Body of pancreas (tissue), 4 donors: ENCODE results near the gene ARL6IP4. TPM values are rescaled to one million over a fixed set of nuclear protein-coding genes. Genes with fewer than 3 reads are reported as not detected.

Experiments
- ATAC-seq: fragments of 150-250 bp; one replicate; pipeline ENCODE4 v1.9.1; 2016
- DNase-seq, 4 donors: peaks; one replicate each; pipeline ENCODE4 v3.0.0-alpha.2; 2019
- H3K27ac ChIP-seq, 4 donors: fragments of 200-600 bp; sonication (generic); 1 replicate in 3 of 4; 2 replicates in 1 of 4; pipeline versions ENCODE4 v1.5.1 to v1.6.1; 2016 to 2019; ENCODE audit warnings: mild to moderate bottlenecking in 1 of 4, mixed read lengths in 1 of 4, moderate library complexity in 1 of 4
- H3K27me3 ChIP-seq, 2 donors: fragments of 200-600 bp; sonication (generic); one replicate each; pipeline ENCODE4 v1.6.0; 2016; ENCODE audit warnings: mild to moderate bottlenecking in 1 of 2
- H3K36me3 ChIP-seq, 2 donors: fragments of 200-600 bp; sonication (generic); replicated peaks in 1 of 2; 2 replicates each; pipeline ENCODE4 v1.5.1; 2016; ENCODE audit warnings: low read depth in 2 of 2; ENCODE audit not compliant: insufficient read depth in 1 of 2
- H3K4me1 ChIP-seq: fragments of 200-600 bp; sonication (generic); one replicate; pipeline ENCODE4 v1.6.0; 2016
- H3K4me3 ChIP-seq, 2 donors: fragments of 200-600 bp; sonication (generic); 1 replicate in 1 of 2; 2 replicates in 1 of 2; pipeline ENCODE4 v1.5.1; 2016 to 2019
- H3K9me3 ChIP-seq, 3 donors: fragments of 200-600 bp; sonication (generic); 1 replicate in 2 of 3; 2 replicates in 1 of 3; pipeline ENCODE4 v1.5.1; 2016
- POLR2A ChIP-seq, 3 donors: fragments of 450-650 bp; IDR thresholded peaks; one replicate each; pipeline ENCODE4 v1.6.1; 2016; ENCODE audit warnings: antibody characterized with exemption in 3 of 3, mild to moderate bottlenecking in 2 of 3
- WGBS, 2 donors: methylation state at CpG; one replicate each; pipeline ENCODE4 v1.1.5; 2017; 5-methylcytosine and 5-hydroxymethylcytosine counted together
- intact Hi-C: fragments of 100-400 bp; cut with DNase I; formaldehyde crosslinking; loops from one replicate; pipeline ENCODE4 v1.15.1; 2023
- total RNA-seq, 2 donors: library from RNA; depleted of rRNA; stranded (reverse); fragments of >200 nt; gene quantifications; one replicate each; pipeline ENCODE4 v1.1.0, GENCODE V29; 2016
- TF ChIP-seq, protein P1 (sequence below), 7 experiments: fragments of 450-650 bp in 4 of 7; fragments of 200-600 bp in 3 of 7; sonication (generic) in 3 of 7; IDR thresholded peaks; one replicate each; pipeline ENCODE4 v1.5.1; 2016 to 2019; ENCODE audit warnings: antibody characterized with exemption in 7 of 7

The ARL6IP4 gene
- total RNA-seq, 2 donors from 2014 or later, result 215 to 237 TPM

DNA sequence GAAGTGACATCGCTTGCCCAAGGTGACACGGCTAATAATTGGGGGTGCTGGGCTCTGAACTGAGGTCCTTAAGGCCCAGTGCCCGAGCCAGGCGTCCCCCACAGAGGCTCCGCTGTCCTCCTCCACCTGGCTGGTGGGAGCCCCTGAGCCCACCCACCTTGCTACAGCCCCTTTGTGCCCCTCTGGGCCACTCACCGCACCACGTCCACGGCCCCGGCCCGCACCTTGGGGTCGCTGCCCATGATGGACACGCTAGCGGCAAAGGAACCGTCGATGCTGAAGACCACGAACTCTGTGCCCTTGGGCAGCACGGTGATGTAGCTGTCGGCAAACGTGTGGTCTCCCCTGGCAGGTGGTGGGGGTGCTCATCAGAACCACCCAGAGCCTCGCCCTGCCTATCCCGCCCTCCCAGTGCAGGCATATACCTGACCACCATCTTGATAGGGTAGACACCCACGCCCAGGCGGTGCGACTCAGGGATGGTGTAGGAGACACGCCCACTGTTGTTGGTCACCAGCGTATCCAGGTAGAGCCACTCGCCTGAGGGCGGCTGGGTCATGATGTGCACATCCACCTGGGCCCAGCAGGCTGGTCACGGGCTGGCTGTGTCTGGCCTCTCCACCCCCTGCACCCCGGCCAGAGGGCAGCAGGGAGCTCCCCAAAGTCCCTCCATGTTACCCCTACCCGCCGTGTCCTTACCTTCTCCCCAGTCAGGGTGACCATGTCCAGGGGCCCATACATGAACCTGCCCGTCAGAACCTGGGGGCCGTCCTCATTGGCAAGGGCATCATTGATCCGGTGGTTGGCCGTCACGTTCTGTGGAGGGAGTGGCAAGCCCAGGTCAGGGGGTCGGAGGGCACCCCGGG is 6.8 kb downstream of the ARL6IP4 start:
- ATAC-seq (no peak), DNase-seq (no peak)
- Histone ChIP-seq H3K9me3 (no peaks in the 10 kb centered on the region), H3K27ac (no peak overlapping the region), H3K36me3 (no peaks in the 10 kb centered on the region), H3K27me3 (no peaks in the 10 kb centered on the region), H3K4me1 (peaks cover 31% of the 10 kb centered on the region), H3K4me3 (no peak overlapping the region)
- 82 to 88% methylated on average over 14 to 23 of the region's 39 CpGs for WGBS, 2 donors
- intact Hi-C loops, result no loop called here
- TF ChIP-seq POLR2A (IDR thresholded peaks at IDR 0.05), result no peak
- TF ChIP-seq, protein P1, sequence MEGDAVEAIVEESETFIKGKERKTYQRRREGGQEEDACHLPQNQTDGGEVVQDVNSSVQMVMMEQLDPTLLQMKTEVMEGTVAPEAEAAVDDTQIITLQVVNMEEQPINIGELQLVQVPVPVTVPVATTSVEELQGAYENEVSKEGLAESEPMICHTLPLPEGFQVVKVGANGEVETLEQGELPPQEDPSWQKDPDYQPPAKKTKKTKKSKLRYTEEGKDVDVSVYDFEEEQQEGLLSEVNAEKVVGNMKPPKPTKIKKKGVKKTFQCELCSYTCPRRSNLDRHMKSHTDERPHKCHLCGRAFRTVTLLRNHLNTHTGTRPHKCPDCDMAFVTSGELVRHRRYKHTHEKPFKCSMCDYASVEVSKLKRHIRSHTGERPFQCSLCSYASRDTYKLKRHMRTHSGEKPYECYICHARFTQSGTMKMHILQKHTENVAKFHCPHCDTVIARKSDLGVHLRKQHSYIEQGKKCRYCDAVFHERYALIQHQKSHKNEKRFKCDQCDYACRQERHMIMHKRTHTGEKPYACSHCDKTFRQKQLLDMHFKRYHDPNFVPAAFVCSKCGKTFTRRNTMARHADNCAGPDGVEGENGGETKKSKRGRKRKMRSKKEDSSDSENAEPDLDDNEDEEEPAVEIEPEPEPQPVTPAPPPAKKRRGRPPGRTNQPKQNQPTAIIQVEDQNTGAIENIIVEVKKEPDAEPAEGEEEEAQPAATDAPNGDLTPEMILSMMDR (IDR thresholded peaks at IDR 0.05), result no peak

GRCh38 chr12:122988036-122988435 is 7.6 kb downstream of the ARL6IP4 start:
- H3K27ac ChIP-seq, result no peak overlapping the region
- TF ChIP-seq, protein P1 (IDR thresholded peaks at IDR 0.05), result no peak
- no peak for TF ChIP-seq POLR2A (IDR thresholded peaks at IDR 0.05)
- H3K4me3 ChIP-seq, result no peak overlapping the region
- H3K9me3 ChIP-seq, result no peaks in the 10 kb centered on the region
- H3K27me3 ChIP-seq, result no peaks in the 10 kb centered on the region
- WGBS, 2 donors, result 77 to 86% methylated on average over 3 to 13 of the region's 13 CpGs
- H3K36me3 ChIP-seq, result no peaks in the 10 kb centered on the region
- ATAC-seq, result no peak
- intact Hi-C loops, result no loop called here
- H3K4me1 ChIP-seq, result peaks cover 23% of the 10 kb centered on the region
- DNase-seq, result no peak

DNA sequence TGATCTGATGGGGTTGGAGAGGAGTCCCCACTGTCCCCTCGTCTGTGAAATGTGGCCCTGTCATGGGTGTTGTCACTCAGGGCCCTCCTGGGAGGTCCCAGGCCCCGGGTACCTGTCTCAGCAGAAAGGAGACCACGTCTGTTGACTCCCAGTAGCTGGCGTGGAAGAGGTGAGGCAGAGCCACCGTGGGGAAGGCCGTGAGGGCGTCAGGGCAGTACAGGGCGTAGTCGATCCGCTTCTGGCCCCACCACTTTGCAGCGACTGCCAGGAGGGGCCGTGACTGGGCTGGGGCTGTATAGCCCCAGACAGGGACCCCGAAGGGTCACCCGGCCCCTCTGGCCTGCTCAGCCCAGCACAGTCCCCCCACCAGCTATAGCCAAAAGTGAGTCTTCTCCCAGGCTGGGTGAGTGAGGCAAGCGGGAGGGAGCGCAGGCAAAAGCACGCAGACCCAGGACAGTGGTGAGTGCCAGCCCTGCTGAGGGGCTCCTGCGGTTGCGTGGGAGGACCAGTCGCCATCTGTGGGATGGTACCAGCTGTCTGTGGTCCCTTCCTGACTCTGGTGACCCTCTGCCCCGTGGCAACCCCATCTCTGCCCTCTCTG is 8.2 kb downstream of the ARL6IP4 start:
- intact Hi-C loops, result no loop called here
- 84 to 87% methylated on average over 16 to 18 of the region's 21 CpGs for WGBS, 2 donors
- no peak overlapping the region for H3K4me3 ChIP-seq
- no peak for TF ChIP-seq POLR2A (IDR thresholded peaks at IDR 0.05)
- TF ChIP-seq, protein P1 (IDR thresholded peaks at IDR 0.05), result no peak
- no peaks in the 10 kb centered on the region for H3K36me3 ChIP-seq
- no peak for ATAC-seq
- no peaks in the 10 kb centered on the region for H3K9me3 ChIP-seq
- DNase-seq, result no peak
- no peak overlapping the region for H3K27ac ChIP-seq
- no peaks in the 10 kb centered on the region for H3K27me3 ChIP-seq
- peaks cover 17% of the 10 kb centered on the region for H3K4me1 ChIP-seq

DNA sequence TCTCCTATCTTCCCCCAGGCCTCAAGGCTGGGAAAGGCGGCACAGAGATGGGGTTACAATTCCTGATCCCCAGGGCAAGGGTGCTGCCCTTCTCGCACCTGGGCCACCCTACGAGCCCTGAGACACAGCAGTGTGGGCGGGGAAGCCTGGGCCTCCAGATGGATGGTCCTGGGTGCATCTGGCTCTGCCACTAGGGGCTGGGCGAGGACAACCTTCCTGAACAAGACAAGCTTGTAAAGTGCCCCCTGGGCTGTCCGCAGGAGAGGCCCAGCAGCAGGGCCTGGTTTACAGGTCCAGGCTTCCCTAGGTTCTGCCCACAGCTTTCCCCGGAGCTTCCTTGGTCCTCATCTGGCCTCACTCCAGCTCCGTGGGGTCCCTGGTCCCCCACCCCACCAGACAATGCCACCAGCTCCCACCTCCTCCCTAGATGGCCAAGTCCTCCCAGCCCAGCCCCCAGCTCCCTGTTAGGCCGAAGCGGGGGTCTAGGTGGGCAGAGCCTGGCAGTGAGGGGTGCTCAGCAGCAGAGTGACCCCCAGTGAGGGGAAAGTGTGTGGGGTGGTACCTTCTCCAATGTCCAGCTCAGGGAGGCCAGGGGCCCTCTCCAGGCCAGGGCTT is 8.9 kb downstream of the ARL6IP4 start:
- DNase-seq, result no peak
- Histone ChIP-seq H3K4me3 (no peak overlapping the region), H3K36me3 (no peaks in the 10 kb centered on the region), H3K27me3 (no peaks in the 10 kb centered on the region), H3K27ac (no peak overlapping the region), H3K4me1 (peaks cover 10% of the 10 kb centered on the region), H3K9me3 (no peaks in the 10 kb centered on the region)
- TF ChIP-seq POLR2A (IDR thresholded peaks at IDR 0.05), result no peak
- 77 to 90% methylated on average over 4 to 10 of the region's 10 CpGs for WGBS, 2 donors
- no peak for ATAC-seq
- intact Hi-C loops, result no loop called here

DNA sequence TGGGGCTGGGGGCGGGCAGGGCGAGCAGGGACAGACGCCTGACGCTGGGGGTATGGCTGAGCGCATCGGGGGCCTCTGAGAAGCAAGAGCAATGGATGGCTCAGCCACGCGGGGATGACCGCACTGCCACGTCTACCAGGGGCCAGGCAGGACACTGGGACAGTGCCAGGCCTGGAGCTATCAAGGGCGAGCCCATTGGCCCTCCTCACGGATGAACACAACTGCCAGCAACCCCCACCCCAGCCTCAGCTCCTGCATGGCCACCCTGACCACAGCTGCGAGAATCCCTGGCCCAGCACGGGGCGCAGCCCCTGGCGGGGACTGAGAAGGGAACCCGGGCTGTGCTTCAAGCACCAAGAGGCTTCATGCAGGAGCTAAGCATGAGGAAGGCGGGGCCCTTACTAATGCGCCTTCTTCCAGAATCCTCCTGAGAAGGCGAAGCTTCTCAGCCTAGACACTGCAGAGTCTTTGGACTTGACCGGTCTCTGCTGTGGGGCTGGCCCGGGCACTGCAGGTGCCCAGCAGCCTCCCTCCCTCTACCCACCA is 9.5 kb downstream of the ARL6IP4 start:
- intact Hi-C loops, result no loop called here
- WGBS, 2 donors, result 89 to 90% methylated on average over 10 to 15 of the region's 22 CpGs
- H3K27ac ChIP-seq, result no peak overlapping the region
- H3K36me3 ChIP-seq, result no peaks in the 10 kb centered on the region
- TF ChIP-seq POLR2A (IDR thresholded peaks at IDR 0.05), result no peak
- TF ChIP-seq, protein P1 (IDR thresholded peaks at IDR 0.05), result no peak
- H3K4me1 ChIP-seq, result peaks cover 4% of the 10 kb centered on the region
- ATAC-seq, result no peak
- H3K9me3 ChIP-seq, result no peaks in the 10 kb centered on the region
- no peak for DNase-seq
- H3K27me3 ChIP-seq, result no peaks in the 10 kb centered on the region
- H3K4me3 ChIP-seq, result no peak overlapping the region
